MM.1S (cell line): Measurements from ENCODE around the gene PRDM11.

ENCODE experiments used
- CTCF ChIP-seq: fragments of 300-600 bp; sonication (generic); IDR thresholded peaks from 2 replicates; pipeline ENCODE4 v1.5.1; 2016; ENCODE audit warnings: antibody characterized with exemption, low read length, mixed read lengths
- EZH2phosphoT487 ChIP-seq: fragments of 300-600 bp; sonication (generic); IDR thresholded peaks from 2 replicates; pipeline ENCODE4 v1.6.1; 2018; ENCODE audit warnings: antibody characterized with exemption, low read length

GRCh38 chr11:45107029-45107428, 39.4 kb upstream of the PRDM11 start:
- no peak for TF ChIP-seq EZH2phosphoT487
- no peak for TF ChIP-seq CTCF
